A673 (cell line): ENCODE measurements around the gene THBS3.

Source experiments
- EZH2 ChIP-seq: fragments of 200-600 bp; sonication (generic); IDR thresholded peaks from 2 replicates; pipeline ENCODE4 v1.6.1; 2017; ENCODE audit warnings: borderline replicate concordance, low read depth, mild to moderate bottlenecking, mixed read lengths, antibody characterized with exemption, low read length; ENCODE audit not compliant: poor library complexity, severe bottlenecking
- TF ChIP-seq, protein P1 (sequence below): fragments of 300-800, 200-600 bp; sonication (generic); conservative IDR thresholded peaks from 2 replicates; pipeline ENCODE4 v1.5.1; 2017; ENCODE audit warnings: low read depth, mild to moderate bottlenecking, antibody characterized with exemption, low read length, moderate library complexity, mixed read lengths

DNA sequence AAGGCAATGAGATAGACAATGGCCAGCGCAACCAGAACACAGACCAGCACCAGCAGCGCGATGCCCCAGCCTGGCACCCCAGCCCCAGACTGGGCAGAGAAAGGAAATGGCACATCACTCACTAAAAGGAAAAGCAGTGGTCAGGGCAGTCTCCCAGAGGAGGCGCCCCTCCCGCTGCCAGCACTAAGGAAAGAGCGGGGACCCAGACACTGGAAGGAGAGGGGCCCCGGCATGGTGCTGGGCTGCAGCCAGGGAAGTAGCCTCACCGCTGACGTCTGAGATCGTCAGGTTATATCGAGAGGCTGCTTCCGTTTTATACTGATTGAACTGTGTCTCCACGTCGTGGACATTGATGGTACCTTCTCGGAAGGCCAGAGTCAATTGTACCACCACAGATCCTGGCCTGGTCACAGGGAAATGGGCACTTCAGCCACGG is 20.2 kb downstream of the THBS3 start:
- TF ChIP-seq, protein P1, sequence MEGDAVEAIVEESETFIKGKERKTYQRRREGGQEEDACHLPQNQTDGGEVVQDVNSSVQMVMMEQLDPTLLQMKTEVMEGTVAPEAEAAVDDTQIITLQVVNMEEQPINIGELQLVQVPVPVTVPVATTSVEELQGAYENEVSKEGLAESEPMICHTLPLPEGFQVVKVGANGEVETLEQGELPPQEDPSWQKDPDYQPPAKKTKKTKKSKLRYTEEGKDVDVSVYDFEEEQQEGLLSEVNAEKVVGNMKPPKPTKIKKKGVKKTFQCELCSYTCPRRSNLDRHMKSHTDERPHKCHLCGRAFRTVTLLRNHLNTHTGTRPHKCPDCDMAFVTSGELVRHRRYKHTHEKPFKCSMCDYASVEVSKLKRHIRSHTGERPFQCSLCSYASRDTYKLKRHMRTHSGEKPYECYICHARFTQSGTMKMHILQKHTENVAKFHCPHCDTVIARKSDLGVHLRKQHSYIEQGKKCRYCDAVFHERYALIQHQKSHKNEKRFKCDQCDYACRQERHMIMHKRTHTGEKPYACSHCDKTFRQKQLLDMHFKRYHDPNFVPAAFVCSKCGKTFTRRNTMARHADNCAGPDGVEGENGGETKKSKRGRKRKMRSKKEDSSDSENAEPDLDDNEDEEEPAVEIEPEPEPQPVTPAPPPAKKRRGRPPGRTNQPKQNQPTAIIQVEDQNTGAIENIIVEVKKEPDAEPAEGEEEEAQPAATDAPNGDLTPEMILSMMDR: no peak
- no peak for TF ChIP-seq EZH2
